ENCODE measurements around the gene FBXW8. TPM values are rescaled to one million over a fixed set of nuclear protein-coding genes. Genes with fewer than 3 reads are reported as not detected.

The FBXW8 gene
- total RNA-seq, 6 experiments from 2014 or later = 4.5 to 9.6 (median 6.3) TPM

DNA sequence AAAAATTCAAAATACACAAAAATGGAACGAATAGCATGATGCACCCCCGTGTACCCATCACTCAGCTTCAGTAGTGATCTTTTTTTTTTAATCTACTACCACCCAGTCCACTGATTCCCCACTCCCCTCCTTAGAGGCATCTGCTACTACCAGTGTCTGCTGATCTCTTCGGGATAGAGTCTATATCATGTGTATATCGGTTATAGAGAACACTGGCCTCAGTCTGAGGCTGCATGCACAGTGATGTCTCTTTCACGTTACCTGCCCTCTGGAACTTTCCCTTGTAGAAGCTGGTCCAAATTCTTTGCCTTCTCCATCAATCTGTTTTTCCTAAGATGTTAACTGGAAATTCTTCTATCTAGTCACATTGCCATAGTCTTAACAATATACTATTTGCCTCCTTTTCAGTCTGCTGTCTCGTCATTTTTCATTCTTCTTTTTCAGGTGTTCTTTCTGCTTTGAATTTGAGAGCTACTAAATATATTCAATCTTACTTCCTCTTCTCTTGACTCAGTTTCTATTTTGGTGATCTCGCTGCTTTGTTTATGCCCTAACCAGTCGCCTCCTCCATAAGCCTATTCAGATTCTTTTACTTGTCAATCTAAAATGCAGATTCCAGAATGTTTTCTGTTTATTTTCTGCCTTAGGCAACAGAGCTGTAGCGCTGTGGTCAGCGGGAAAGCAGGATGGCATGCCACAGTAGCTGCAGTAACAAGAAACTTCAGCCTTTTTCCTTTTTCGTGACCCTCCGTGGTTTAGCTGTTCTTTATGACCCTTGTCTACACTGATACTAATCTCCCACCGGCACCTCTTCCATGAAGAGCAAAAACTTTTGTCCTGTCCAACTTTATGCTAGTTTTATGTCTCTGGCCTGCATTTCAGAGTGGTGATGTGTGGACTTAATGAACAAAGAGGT, 67.0 kb downstream of the FBXW8 start:
- H3K27ac ChIP-seq = no peak overlapping the region
- intact Hi-C loops (cut with DNase I) = no loop called here
- H3K9me3 ChIP-seq = no peaks in the 10 kb centered on the region
- H3K36me3 ChIP-seq = no peaks in the 10 kb centered on the region
- no peak overlapping the region for H3K4me3 ChIP-seq
- no peaks in the 10 kb centered on the region for H3K27me3 ChIP-seq
- TF ChIP-seq POLR2A (IDR thresholded peaks at IDR 0.05) = no peak
- TF ChIP-seq, protein P1, sequence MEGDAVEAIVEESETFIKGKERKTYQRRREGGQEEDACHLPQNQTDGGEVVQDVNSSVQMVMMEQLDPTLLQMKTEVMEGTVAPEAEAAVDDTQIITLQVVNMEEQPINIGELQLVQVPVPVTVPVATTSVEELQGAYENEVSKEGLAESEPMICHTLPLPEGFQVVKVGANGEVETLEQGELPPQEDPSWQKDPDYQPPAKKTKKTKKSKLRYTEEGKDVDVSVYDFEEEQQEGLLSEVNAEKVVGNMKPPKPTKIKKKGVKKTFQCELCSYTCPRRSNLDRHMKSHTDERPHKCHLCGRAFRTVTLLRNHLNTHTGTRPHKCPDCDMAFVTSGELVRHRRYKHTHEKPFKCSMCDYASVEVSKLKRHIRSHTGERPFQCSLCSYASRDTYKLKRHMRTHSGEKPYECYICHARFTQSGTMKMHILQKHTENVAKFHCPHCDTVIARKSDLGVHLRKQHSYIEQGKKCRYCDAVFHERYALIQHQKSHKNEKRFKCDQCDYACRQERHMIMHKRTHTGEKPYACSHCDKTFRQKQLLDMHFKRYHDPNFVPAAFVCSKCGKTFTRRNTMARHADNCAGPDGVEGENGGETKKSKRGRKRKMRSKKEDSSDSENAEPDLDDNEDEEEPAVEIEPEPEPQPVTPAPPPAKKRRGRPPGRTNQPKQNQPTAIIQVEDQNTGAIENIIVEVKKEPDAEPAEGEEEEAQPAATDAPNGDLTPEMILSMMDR (IDR thresholded peaks at IDR 0.05) = no peak
- H3K4me1 ChIP-seq = no peaks in the 10 kb centered on the region
- DNase-seq = no peak
- no peak for ATAC-seq
- 86% methylated on average over 13 of the region's 13 CpGs for WGBS (ENCODE audit: insufficient coverage, low coverage, low lambda C conversion rate, missing lambda C conversion rate)

DNA sequence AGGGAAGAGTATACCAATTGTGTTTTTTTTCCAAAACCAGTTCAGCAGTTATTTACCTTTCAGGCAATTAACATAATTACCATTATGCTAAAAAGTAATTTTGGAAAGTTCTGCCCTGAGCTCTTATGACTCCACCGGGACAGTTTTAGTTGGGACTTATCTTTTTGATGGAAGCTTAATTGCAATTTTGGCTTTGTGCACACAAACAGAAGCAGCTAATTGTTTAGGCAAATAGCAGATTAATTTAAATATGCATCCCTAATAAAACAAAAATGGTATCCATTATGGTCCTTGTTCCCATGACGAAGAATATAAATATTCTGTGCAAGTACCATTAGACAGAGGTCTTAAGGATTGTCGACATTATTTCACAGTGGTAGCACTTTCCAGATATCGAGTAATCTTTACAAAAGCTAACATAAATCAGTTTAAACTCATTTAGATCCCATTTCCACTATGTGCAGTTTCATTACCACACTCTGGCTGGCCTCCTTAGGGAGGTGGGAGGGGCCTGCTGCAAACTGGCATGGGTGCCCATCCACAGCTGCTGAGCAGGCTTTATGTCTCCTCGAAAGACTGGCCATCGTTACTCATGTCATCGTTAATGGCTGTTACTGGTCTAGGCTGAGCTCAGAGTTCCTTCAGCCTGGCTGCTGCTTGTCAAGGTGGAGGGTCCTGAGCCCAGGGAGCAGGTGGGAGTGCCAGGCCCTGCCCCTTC, 68.2 kb downstream of the FBXW8 start:
- Histone ChIP-seq H3K27me3 (no peaks in the 10 kb centered on the region), H3K4me3 (no peak overlapping the region), H3K4me1 (no peaks in the 10 kb centered on the region), H3K36me3 (no peaks in the 10 kb centered on the region), H3K27ac (no peak overlapping the region), H3K9me3 (no peaks in the 10 kb centered on the region)
- no peak for DNase-seq
- no peak for ATAC-seq
- intact Hi-C loops (cut with DNase I) = no loop called here
- 98% methylated on average over 4 of the region's 7 CpGs for WGBS (ENCODE audit: insufficient coverage, low coverage, low lambda C conversion rate, missing lambda C conversion rate)
- TF ChIP-seq, protein P1 (IDR thresholded peaks at IDR 0.05) = no peak
- no peak for TF ChIP-seq POLR2A (IDR thresholded peaks at IDR 0.05)

DNA sequence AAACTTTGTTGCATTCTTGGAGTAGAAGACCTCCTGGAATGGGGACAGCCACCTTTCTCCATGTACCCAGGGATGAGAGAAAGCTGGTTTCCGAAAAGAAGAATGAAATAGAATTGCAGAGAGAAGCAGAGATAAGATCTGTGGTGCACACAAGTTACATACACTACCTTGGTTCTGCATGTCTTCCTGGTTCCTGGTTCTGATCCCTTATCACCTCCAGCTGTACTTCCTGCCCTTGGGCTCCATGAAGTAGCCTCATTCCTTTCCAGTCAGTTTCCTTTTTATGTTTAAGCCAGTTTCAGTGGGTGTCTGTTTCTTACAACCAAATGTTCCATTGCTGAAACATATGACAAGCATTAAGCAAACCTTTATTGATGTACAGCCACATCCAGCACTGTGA, 69.3 kb downstream of the FBXW8 start:
- Histone ChIP-seq H3K27me3 (no peaks in the 10 kb centered on the region), H3K9me3 (no peaks in the 10 kb centered on the region), H3K4me3 (no peak overlapping the region), H3K27ac (no peak overlapping the region), H3K36me3 (no peaks in the 10 kb centered on the region), H3K4me1 (no peaks in the 10 kb centered on the region)
- TF ChIP-seq, protein P1 (IDR thresholded peaks at IDR 0.05) = no peak
- TF ChIP-seq POLR2A (IDR thresholded peaks at IDR 0.05) = no peak
- no peak for DNase-seq
- no peak for ATAC-seq
- intact Hi-C loops (cut with DNase I) = no loop called here
- WGBS (ENCODE audit: insufficient coverage, low coverage, low lambda C conversion rate, missing lambda C conversion rate) = 100% methylated on average over 1 of the region's 1 CpG

DNA sequence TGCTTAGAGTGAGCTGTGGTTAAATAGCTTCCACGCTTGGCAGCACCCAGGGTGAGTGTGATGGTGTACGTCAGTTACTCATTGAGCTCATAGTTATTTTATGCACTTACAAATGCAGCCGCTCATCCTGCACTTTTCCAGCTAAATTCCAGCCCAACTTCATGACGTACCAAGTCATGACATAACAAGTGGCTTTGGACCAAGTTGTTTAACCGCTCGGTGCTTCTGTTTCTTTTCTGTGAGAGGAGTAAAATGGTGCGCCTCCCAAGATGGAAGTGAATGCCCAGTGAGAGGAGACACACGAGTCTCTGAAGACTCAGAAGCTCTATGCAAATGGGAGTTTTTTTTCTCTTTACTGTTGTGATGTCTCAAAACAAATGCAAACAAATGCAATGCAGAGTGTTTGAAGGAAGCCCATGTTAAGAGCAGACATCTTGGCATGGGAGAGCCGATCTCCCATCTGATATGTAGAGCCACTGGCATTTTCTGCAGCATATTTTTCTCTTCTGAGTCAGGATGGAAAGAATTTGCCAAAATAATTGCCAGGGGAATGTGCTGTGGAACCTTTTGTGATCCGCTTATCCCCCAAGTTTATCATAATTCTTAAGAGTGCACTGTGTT, 72.2 kb downstream of the FBXW8 start:
- 96% methylated on average over 10 of the region's 10 CpGs for WGBS (ENCODE audit: insufficient coverage, low coverage, low lambda C conversion rate, missing lambda C conversion rate)
- ATAC-seq = no peak

More for the DNA sequence above, 72.2 kb downstream of the FBXW8 start:
- no peak overlapping the region for H3K4me3 ChIP-seq
- no peaks in the 10 kb centered on the region for H3K27me3 ChIP-seq
- no peaks in the 10 kb centered on the region for H3K36me3 ChIP-seq
- DNase-seq = no peak
- TF ChIP-seq, protein P1 (IDR thresholded peaks at IDR 0.05) = no peak
- no peak for TF ChIP-seq POLR2A (IDR thresholded peaks at IDR 0.05)
- no peak overlapping the region for H3K27ac ChIP-seq
- intact Hi-C loops (cut with DNase I) = no loop called here
- H3K9me3 ChIP-seq = no peaks in the 10 kb centered on the region
- H3K4me1 ChIP-seq = no peaks in the 10 kb centered on the region
